ENCODE measurements around the gene CC2D2A. TPM values are rescaled to one million over a fixed set of nuclear protein-coding genes. Genes with fewer than 3 reads are reported as not detected.

The CC2D2A gene
- total and polyA plus RNA-seq, 2 of the 13 experiments (the other 11 are each of a cell fraction or from before 2014, with no cell fraction given), result 4.2 to 7.2 TPM

- no peak for TF ChIP-seq ZNF138 (CRISPR knock-in tag; IDR thresholded peaks at IDR 0.05; ENCODE audit: low read depth)
- no peak for TF ChIP-seq ZBTB3 (CRISPR knock-in tag; IDR thresholded peaks at IDR 0.05; ENCODE audit: borderline replicate concordance, low read depth)
- no peak for TF ChIP-seq PBX3 (CRISPR knock-in tag; IDR thresholded peaks at IDR 0.05; ENCODE audit: borderline replicate concordance)
- TF ChIP-seq EP300 (IDR thresholded peaks at IDR 0.05; ENCODE audit: low read depth in 2 of 2, low read length in 2 of 2), result no peak; a peak in 1 of 4 replicates
- TF ChIP-seq EP300 (CRISPR knock-in tag; IDR thresholded peaks at IDR 0.05; ENCODE audit: borderline replicate concordance), result no peak
- TF ChIP-seq ATF3 (CRISPR knock-in tag; IDR thresholded peaks at IDR 0.05), result no peak
- TF ChIP-seq BORCS8-MEF2B (CRISPR knock-in tag; IDR thresholded peaks at IDR 0.05), result no peak; the same call in 1 of the 2 replicates
- TF ChIP-seq SAFB2 (CRISPR knock-in tag; IDR thresholded peaks at IDR 0.05; ENCODE audit: borderline replicate concordance, low read depth), result no peak
- TF ChIP-seq RXRA (CRISPR knock-in tag; IDR thresholded peaks at IDR 0.05), result 0 out of 2 replicates have a peak, but pooled peaks have one; percentile 22
- TF ChIP-seq EHMT2 (IDR thresholded peaks at IDR 0.05; ENCODE audit: borderline replicate concordance, low read depth, low read length), result peak; percentile 63; the same call in 1 of the 2 replicates
- TF ChIP-seq ZNF253 (CRISPR knock-in tag; IDR thresholded peaks at IDR 0.05; ENCODE audit: borderline replicate concordance), result no peak
- no peak for TF ChIP-seq CREM (IDR thresholded peaks at IDR 0.05)
- TF ChIP-seq CREM (CRISPR knock-in tag; IDR thresholded peaks at IDR 0.05), result no peak
- no peak for TF ChIP-seq ZBTB14 (CRISPR knock-in tag; IDR thresholded peaks at IDR 0.05)
- TF ChIP-seq GTF2F1 (IDR thresholded peaks at IDR 0.05; ENCODE audit: low read length), result no peak
- TF ChIP-seq ZFP37 (CRISPR knock-in tag; IDR thresholded peaks at IDR 0.05; ENCODE audit: borderline replicate concordance), result no peak
- no peak for TF ChIP-seq ZBTB42 (CRISPR knock-in tag; IDR thresholded peaks at IDR 0.05)
- peak; percentile 66; the same call in 1 of the 2 replicates for TF ChIP-seq SALL2 (CRISPR knock-in tag; IDR thresholded peaks at IDR 0.05)
- no peak for TF ChIP-seq ZNF75D (CRISPR knock-in tag; IDR thresholded peaks at IDR 0.05; ENCODE audit: borderline replicate concordance)
- no peak for TF ChIP-seq ZNF580 (CRISPR knock-in tag; IDR thresholded peaks at IDR 0.05; ENCODE audit: borderline replicate concordance, low read depth)
- TF ChIP-seq FOXA1 (IDR thresholded peaks at IDR 0.05), result no peak
- TF ChIP-seq FOXA1 (CRISPR knock-in tag; IDR thresholded peaks at IDR 0.05), result no peak
- no peak for TF ChIP-seq ADNP (CRISPR knock-in tag; IDR thresholded peaks at IDR 0.05)
- TF ChIP-seq ZNF501 (CRISPR knock-in tag; IDR thresholded peaks at IDR 0.05), result peak; percentile 27; the same call in 1 of the 2 replicates
- TF ChIP-seq ZNF740 (CRISPR knock-in tag; IDR thresholded peaks at IDR 0.05), result 0 out of 2 replicates have a peak, but pooled peaks have one; percentile 57
These were observed 9.6 kb downstream of the CC2D2A start (continued) for GRCh38 chr4:15479089-15479912.
